Stimulated activated CD8-positive, alpha-beta memory T cell treated with anti-CD3 and anti-CD28 coated beads, Interleukin-4, amount 100 ng/mL, for 48 hours (primary cell): ENCODE results near the gene CUL5.
"Not testable (repeated sequence)": the region's sequence is repeated elsewhere in the genome, so short reads cannot be mapped to it uniquely, and the experiment has no call there.

ENCODE experiments used
- DNase-seq: peaks from one replicate; pipeline ENCODE4 v3.0.0-alpha.2; 2020

Gene CUL5

DNA sequence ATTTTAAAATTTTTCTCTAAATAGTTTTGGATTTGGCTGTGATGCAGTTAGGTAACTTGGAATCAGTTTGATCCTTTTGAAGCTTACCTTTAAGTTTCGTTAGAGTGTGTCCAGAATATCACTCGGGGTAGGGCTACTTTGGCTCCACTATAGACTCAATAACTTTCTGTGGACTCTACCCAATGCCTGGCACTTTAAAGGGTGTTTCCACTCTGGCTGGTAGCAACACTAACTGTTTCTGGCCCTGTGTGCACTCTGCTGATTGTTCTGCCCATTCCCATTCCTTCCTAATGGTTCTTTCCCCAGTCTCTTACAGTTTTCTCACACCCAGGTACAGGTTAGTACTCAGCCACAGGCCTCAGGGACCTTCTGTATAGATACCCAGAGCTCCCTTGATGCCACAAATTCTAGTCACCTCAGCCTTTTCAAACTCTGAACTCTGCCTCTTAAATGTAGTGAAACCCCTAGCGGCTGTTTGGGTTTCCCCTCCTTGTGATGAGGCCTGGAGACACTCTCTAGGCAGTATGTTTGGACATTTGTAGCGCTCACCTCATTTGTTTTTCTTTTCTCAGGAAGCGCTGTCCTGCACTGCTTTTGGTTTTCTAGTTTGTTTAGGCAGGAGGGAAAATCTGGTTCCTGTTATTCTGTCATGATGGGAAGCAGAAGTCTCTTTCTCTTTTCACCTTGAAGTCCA, 16.8 kb downstream of the CUL5 start:
- DNase-seq: no peak

DNA sequence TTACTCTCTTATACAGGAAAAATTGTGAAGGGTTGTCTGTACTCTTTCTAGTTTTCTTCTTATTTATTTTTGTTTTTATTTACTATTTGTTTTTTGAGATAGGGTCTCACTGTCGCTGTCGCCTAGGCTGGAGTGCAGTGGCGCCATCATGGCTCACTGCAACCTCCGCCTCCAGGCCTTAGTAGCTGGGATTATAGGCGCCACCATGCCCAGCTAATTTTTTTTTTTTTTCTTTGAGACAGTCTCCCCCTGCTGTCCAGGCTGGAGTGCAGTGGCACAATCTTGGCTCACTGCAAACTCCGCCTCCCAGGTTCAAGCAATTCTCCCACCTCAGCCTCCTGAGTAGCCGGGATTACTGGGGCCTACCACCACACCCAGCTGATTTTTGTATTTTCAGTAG, 18.4 kb downstream of the CUL5 start:
- DNase-seq: no peak

GRCh38 chr11:108028822-108029441, 20.2 kb downstream of the CUL5 start:
- not testable (repeated sequence) for DNase-seq

- DNase-seq: not testable (repeated sequence)
Observed at GRCh38 chr11:108031604-108032003, 22.9 kb downstream of the CUL5 start.

- no peak for DNase-seq
Observed at GRCh38 chr11:108032800-108033199, 24.1 kb downstream of the CUL5 start.

DNA sequence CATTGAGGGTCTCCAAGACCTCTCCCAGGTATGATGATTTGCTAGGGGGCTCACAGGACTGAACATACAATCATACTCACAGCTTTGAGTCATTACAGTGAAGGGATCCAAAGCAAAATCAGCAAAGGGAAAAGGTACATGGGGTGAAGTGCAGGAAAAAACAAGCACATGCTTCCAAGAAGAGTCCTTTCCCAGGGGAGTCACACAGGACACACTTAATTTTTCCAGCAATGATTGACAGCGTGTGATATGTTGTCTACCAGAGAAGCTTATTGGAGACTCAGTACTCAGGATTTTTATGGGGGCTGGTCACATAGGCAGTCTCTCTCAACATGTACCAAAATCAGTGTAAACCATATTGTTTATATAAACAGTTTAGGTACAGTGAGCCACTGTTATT, 25.3 kb downstream of the CUL5 start:
- DNase-seq: no peak

DNA sequence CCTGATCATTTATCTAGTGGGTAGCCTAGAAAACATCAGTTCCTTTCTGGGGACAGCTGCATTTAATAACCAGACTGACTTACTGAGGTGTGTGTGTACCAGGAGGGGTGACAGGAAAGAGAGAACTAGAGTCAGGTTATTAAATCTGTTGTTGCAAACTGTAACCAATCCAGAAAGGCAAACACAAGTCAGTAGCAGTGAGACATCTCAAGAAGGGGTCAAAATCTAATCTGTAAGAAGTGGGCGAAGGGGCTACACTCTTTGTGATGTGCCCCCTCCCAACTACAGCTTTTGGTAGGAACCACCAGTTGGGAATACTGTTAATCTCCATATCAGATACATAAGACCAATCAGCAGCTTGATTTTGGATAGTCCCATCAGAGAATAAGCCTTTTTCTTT, 26.3 kb downstream of the CUL5 start:
- DNase-seq: no peak

GRCh38 chr11:108035690-108036089, 27.0 kb downstream of the CUL5 start:
- DNase-seq: no peak

DNA sequence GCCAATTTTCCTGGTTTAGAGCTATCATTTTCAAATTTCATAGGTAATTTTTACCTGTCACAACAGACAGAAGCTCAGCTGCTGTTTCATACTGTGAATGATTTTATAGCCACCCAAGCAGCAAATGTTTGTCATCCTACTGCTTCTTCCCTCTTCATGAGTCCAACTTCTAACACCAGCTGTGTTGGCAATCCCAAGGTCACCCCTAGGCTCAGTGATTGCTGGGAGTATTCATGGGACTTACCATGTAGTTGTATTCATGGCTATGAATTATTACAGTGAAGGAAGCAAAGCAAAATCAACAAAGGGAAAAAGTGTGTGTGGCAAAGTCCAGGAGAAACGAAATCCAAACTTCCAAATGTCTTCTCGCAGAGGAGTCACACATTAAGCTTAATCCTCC, 28.5 kb downstream of the CUL5 start:
- DNase-seq: no peak

DNA sequence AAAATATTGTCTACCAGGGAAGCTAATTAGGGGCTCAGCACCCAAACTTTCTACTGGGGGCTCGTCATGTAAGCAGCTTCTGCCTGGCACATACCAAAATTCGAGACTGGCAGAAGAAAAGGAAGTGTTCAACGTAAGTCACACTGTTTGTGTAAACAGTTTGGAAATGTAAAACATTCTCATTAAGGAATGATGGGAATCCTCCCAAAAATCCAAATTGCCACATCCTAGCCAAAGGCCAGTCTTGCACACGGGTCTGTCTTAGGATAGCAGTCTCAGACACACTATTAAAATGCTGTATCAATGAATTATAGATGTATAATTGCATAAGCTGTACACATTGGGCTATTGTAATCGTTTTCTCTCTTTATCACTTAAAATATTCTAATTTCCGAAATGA, 28.9 kb downstream of the CUL5 start:
- no peak for DNase-seq

DNA sequence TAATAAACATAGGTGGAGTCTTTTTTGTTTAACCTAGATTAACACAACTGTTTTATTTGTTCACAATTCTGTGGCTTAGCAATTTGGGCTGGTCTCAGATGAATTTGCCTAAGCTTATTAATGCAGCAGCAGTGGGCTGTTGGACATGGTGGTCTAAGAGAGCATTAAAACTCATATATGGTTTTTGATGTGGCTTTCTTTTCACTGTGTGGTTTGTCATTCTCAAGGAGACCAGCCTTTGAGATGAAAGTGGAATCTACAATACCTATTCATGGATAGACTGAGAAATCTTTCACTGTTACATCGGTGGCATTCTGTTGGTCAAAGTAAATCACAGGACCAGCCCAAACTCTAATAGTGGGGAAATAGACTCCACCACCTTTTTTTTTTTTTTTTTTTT, 39.6 kb downstream of the CUL5 start:
- DNase-seq: no peak

- no peak for DNase-seq
Observed at GRCh38 chr11:108062336-108062735, 53.6 kb downstream of the CUL5 start.

GRCh38 chr11:108063410-108063809, 54.7 kb downstream of the CUL5 start:
- DNase-seq: no peak

DNA sequence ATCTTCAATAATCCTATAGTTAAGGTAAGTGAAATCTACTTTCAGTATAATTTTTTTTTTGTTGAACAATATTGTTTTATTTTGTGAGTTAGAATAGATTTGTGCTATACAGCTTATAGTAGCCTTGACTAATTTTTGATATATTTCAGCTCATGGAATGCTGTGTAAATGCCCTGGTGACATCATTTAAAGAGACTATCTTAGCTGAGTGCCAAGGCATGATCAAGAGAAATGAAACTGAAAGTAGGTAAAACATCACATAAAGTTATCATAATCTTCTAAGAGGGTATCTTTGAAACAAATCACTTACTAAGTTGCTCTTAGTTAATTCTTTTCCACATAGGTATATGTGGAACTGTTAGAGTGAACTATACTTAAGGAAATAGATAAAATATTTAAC, 61.2 kb downstream of the CUL5 start:
- no peak for DNase-seq

DNA sequence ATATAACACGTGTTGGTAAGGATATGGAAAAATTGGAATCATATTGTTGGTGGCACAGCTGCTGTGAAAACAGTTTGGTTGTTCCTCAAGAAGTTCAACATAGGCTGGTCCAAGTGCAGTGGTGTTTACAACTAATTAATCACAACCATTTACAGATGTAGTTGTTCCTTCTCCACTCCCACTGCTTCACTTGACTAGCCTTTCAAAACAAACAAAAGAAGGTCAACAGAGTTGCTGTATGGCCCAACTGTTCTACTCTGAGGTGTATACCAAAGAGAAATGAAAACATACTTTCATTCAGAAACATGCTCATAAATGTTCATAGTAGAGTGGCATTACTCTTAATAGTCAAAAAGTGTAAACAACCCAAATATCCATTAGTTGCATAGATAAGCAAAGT, 76.1 kb downstream of the CUL5 start:
- DNase-seq: no peak

DNA sequence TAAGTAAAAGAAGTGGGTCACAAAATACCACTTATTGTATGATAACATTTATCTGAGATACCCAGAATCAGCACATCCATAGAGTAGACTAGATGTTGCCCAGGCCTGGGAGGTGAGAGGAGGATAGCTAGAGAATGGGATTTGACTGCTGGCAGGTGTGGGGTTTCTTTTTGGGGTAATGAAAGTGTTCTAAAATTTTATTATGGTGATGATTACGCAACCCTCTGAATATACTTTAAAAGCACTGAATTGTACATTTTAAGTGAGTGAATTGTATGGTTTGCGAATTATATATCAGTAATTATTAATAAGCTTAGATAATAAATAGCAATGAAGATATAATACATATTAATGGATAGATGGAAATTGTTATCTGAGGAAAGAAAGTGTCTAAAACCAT, 77.0 kb downstream of the CUL5 start:
- no peak for DNase-seq

DNA sequence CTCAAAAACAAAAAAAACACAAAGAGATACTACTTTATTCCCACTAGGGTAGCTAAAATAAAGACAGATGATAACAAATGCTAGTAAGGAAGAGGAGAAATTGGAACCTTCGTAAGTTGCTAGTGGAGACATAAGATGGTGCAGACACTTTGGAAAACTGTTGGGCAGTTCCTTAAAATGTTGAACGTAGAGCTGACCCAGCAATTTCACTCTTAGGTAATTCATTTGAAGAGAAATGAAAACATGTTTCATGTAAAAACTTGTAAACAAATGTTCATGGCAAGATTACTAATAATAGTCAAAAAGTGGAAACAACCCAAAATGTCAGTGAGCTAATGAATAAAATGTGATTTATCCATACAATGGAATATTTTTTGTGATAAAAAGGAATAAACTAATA, 83.4 kb downstream of the CUL5 start:
- no peak for DNase-seq

- DNase-seq: no peak
Observed at GRCh38 chr11:108093128-108093904, 84.6 kb downstream of the CUL5 start.

- DNase-seq: no peak
Observed at GRCh38 chr11:108097179-108097578, 88.5 kb downstream of the CUL5 start.

- DNase-seq: no peak
Observed at GRCh38 chr11:108101090-108101775, 92.5 kb downstream of the CUL5 start.

DNA sequence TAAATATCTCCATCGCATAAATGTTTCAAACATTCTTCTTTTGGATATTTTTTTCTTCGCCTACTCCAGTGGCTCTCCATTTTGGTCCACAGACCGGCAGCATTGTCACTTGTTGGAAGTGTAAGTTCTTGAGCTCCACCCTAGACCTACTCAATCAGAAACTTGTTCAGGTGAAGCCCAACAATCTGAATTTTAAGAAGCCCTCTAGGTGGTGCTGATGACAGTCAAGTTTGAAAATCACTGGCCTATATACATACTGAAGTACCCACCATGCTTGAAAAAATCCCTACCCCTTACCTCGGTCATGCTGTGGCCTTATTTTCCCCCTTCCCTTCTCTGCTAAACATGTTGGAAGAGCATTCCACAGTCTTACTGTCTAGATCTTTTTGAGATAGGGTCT, 102.4 kb downstream of the CUL5 start:
- no peak for DNase-seq

DNA sequence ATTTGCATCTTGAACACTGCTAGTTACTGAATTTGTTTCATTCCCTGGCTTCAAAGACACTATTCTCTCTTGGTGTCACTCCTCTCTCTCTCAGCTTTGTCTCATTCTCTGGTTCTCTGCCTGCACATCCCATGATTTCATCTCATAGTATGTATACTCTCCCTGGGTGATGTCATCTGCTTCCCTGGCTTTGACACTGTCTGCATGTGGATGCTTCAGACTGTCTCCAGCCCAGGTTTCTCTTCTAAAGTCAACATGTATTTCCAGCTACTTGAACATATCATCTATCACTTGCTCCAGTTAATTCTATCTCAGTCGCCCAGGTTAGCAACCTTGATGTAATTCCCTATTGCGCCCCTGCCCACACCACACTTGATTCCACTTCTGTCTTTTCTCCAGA, 103.4 kb downstream of the CUL5 start:
- DNase-seq: no peak

DNA sequence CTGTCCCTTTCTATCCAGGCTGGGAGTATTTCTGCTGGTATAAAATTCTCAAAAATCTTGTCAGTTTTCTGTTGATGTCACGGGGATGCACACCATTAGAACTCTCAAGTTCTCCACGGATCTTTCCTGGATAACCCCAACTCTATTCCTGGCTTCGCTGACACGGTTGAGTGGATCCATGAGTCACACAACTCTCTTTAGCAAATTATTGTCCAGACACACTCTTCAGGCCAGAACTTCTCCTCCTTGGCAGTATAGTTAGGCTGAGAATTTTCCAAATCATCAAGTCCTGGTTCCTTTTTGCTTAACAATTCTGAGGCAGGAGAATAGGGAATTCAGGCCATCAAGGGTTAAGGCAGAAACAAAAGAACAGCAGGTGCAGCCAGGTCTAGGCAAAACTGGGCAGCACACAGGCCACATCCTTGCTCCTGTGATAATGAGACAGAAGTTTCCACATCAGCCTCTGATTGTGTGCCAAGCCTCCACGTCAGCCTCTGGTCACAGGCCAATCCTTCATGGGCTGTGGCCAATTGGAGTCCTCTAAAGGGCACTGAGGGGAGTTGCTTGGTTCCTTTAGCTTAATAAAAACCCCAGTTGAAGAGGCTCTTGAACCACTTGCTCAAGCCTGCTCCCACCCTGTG, 106.9 kb downstream of the CUL5 start:
- no peak for DNase-seq
